HEK293 (cell line): Measurements from ENCODE around the gene SLC17A4.

Experiments used
- HOXA7 ChIP-seq: sonication (generic); formaldehyde crosslinking; IDR thresholded peaks from 2 replicates; pipeline ENCODE4 v1.8.1; 2022; ENCODE audit warnings: missing genetic modification reagents, borderline replicate concordance
- ZNF184 ChIP-seq: fragments of 450-650 bp; IDR thresholded peaks from 2 replicates; pipeline ENCODE4 v1.5.1; 2018; ENCODE audit warnings: missing biosample characterization, mild to moderate bottlenecking, missing genetic modification characterization
- TF ChIP-seq, protein P1 (sequence below): fragments of 450-650 bp; formaldehyde crosslinking; IDR thresholded peaks from 2 replicates; pipeline ENCODE4 v1.5.1; 2016; ENCODE audit warnings: missing biosample characterization, missing genetic modification characterization

GRCh38 chr6:25731721-25732120 is 22.8 kb upstream of the SLC17A4 start:
- no peak for TF ChIP-seq HOXA7 (CRISPR knock-in tag)
- TF ChIP-seq, protein P1, sequence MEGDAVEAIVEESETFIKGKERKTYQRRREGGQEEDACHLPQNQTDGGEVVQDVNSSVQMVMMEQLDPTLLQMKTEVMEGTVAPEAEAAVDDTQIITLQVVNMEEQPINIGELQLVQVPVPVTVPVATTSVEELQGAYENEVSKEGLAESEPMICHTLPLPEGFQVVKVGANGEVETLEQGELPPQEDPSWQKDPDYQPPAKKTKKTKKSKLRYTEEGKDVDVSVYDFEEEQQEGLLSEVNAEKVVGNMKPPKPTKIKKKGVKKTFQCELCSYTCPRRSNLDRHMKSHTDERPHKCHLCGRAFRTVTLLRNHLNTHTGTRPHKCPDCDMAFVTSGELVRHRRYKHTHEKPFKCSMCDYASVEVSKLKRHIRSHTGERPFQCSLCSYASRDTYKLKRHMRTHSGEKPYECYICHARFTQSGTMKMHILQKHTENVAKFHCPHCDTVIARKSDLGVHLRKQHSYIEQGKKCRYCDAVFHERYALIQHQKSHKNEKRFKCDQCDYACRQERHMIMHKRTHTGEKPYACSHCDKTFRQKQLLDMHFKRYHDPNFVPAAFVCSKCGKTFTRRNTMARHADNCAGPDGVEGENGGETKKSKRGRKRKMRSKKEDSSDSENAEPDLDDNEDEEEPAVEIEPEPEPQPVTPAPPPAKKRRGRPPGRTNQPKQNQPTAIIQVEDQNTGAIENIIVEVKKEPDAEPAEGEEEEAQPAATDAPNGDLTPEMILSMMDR (tag by site-specific recombination) = no peak
- TF ChIP-seq ZNF184 (tag by site-specific recombination) = no peak
